K562 (cell line): ENCODE measurements around the gene METAP2. TPM values are rescaled to one million over a fixed set of nuclear protein-coding genes. Genes with fewer than 3 reads are reported as not detected.

Experiments used
- ATAC-seq: fragments of 200-7000 bp; cut with Tn5 transposase; 3 replicates; pipeline ENCODE4 v1.9.1; 2020; ENCODE audit warnings: moderate library complexity
- BruUV-seq: library from RNA; stranded (reverse); fragments of 400-500 nt; replicated peaks from 2 replicates; lab custom pipeline; 2021; lab: Mats Ljungman, UMichigan
- CTCF ChIA-PET: fragments of 300-600 bp; formaldehyde crosslinking; extraction: SDS; loops from one replicate; lab custom pipeline; 2021; ENCODE audit warnings: low intra/inter-chr PET ratio; lab: Yijun Ruan, JAX
- POLR2A ChIA-PET: fragments of 300-600, 350-650 bp; sonication (Branson Sonifier 250); formaldehyde crosslinking; extraction: SDS; loops from one replicate; lab custom pipeline; 2021; ENCODE audit warnings: antibody characterized with exemption, inconsistent platforms; lab: Yijun Ruan, JAX
- DNase-seq, 4 experiments: peaks; one replicate each; pipeline versions ENCODE4 v3.0.0 to v3.0.0-alpha.2; 2011 to 2018; ENCODE audit warnings: low spot score in 3 of 4, mixed read lengths in 3 of 4; ENCODE audit errors: extremely low read depth in 1 of 4
- FAIRE-seq: peaks from 2 replicates; lab custom pipeline; 2011; peaks lifted over from hg19 to GRCh38; lab: Jason Lieb, UNC
- H2AFZ ChIP-seq: 2 replicates; pipeline ENCODE4 v1.6.0; 2011; ENCODE audit warnings: low read depth, low read length, control low read depth, inconsistent platforms
- H3K27ac ChIP-seq: fragments of 200-600 bp; 3 replicates; pipeline ENCODE4 v1.8.0; 2011; ENCODE audit warnings: low read depth, mild to moderate bottlenecking, control low read depth, inconsistent platforms, low read length, moderate library complexity, mixed read lengths; ENCODE audit errors: extremely low read depth
- H3K27me3 ChIP-seq, 2 experiments: fragments of 300-600 bp in 1 of 2; 2 replicates in 1 of 2; 3 replicates in 1 of 2; pipeline versions ENCODE4 v1.6.0 to v1.8.0; 2011; ENCODE audit warnings: inconsistent platforms in 2 of 2, low read length in 2 of 2, mild to moderate bottlenecking in 1 of 2, mixed read lengths in 1 of 2, moderate library complexity in 1 of 2; ENCODE audit not compliant: control insufficient read depth in 2 of 2, insufficient read depth in 2 of 2
- H3K36me3 ChIP-seq: fragments of 300-600 bp; 3 replicates; pipeline ENCODE4 v1.8.0; 2011; ENCODE audit warnings: mild to moderate bottlenecking, low read length, inconsistent platforms; ENCODE audit not compliant: control insufficient read depth, insufficient read depth
- H3K4me1 ChIP-seq, 2 experiments: fragments of 200-600 bp in 1 of 2; replicated peaks in 1 of 2; 2 replicates in 1 of 2; 3 replicates in 1 of 2; pipeline versions ENCODE4 v1.5.1 to v1.8.0; 2011; ENCODE audit warnings: inconsistent platforms in 2 of 2, low read length in 2 of 2, mild to moderate bottlenecking in 1 of 2, mixed read lengths in 1 of 2, moderate library complexity in 1 of 2; ENCODE audit not compliant: control insufficient read depth in 2 of 2, insufficient read depth in 2 of 2
- H3K4me2 ChIP-seq: 2 replicates; pipeline ENCODE4 v1.6.1; 2011; ENCODE audit warnings: low read length, control low read depth, inconsistent platforms, mixed read lengths; ENCODE audit not compliant: insufficient read depth
- H3K4me3 ChIP-seq: fragments of 200-600 bp; sonication (generic), shearing (Covaris generic); 2 replicates; pipeline ENCODE4 v1.5.1; 2016; ENCODE audit warnings: control low read depth, inconsistent platforms
- H3K79me2 ChIP-seq: fragments of 200-600 bp; 3 replicates; pipeline ENCODE4 v1.8.0; 2011; ENCODE audit warnings: low read length, inconsistent platforms; ENCODE audit not compliant: control insufficient read depth, insufficient read depth
- H3K9ac ChIP-seq, 2 experiments: 2 replicates each; pipeline versions ENCODE4 v1.6.0 to v1.6.1; 2011; ENCODE audit warnings: low read depth in 2 of 2, low read length in 2 of 2, control low read depth in 1 of 2, inconsistent platforms in 1 of 2, mild to moderate bottlenecking in 1 of 2, mixed read lengths in 1 of 2; ENCODE audit not compliant: insufficient read depth in 1 of 2
- H3K9me1 ChIP-seq: one replicate; pipeline ENCODE4 v1.6.0; 2011; ENCODE audit warnings: inconsistent platforms, mild to moderate bottlenecking, low read length, moderate library complexity; ENCODE audit not compliant: control insufficient read depth, insufficient read depth
- H3K9me3 ChIP-seq: replicated peaks from 2 replicates; pipeline ENCODE4 v1.5.1; 2011; ENCODE audit warnings: low read depth, low read length, inconsistent platforms; ENCODE audit not compliant: control insufficient read depth, insufficient read depth
- H4K20me1 ChIP-seq: replicated peaks from 2 replicates; pipeline ENCODE4 v1.6.1; 2011; ENCODE audit warnings: low read length, inconsistent platforms, mixed read lengths; ENCODE audit not compliant: control insufficient read depth, insufficient read depth
- E4F1 ChIP-seq: fragments of 250-450 bp; sonication (Bioruptor Pico); IDR thresholded peaks from 2 replicates; pipeline ENCODE4 v1.5.0; 2021; ENCODE audit warnings: mild to moderate bottlenecking, borderline replicate concordance
- FOXA3 ChIP-seq, 2 experiments: fragments of 450-650 bp in 1 of 2; sonication (generic) in 1 of 2; formaldehyde crosslinking; IDR thresholded peaks in 1 of 2; conservative IDR thresholded peaks in 1 of 2; 2 replicates each; pipeline versions ENCODE4 v1.4.0 to v1.8.0; 2020 to 2022; ENCODE audit warnings: mild to moderate bottlenecking in 2 of 2, missing genetic modification reagents in 1 of 2
- GTF2E2 ChIP-seq: fragments of 200-800 bp; sonication (Bioruptor generic); IDR thresholded peaks from 2 replicates; pipeline ENCODE4 v1.6.1; 2016; ENCODE audit warnings: missing genetic modification characterization, missing compliant biosample characterization
- NEUROD1 ChIP-seq: fragments of 150-350 bp; IDR thresholded peaks from 2 replicates; pipeline ENCODE4 v1.6.1; 2014; ENCODE audit warnings: borderline replicate concordance, low read length, low read depth; ENCODE audit not compliant: partially characterized antibody
- PCBP2 ChIP-seq: fragments of 200-400 bp; formaldehyde crosslinking; IDR thresholded peaks from 2 replicates; pipeline ENCODE4 v1.6.1; 2018; ENCODE audit warnings: low read length, low read depth, mild to moderate bottlenecking, moderate library complexity; ENCODE audit not compliant: poor library complexity, severe bottlenecking
- SUPT5H ChIP-seq: fragments of 450-650 bp; IDR thresholded peaks from 2 replicates; pipeline ENCODE4 v1.6.1; 2016
- TEAD2 ChIP-seq: fragments of 450-650 bp; IDR thresholded peaks from 2 replicates; pipeline ENCODE4 v1.6.1; 2016; ENCODE audit warnings: missing genetic modification characterization, control low read depth, missing compliant biosample characterization
- XRCC5 ChIP-seq: fragments of 200-400 bp; formaldehyde crosslinking; IDR thresholded peaks from 2 replicates; pipeline ENCODE4 v1.6.1; 2017; ENCODE audit warnings: low read depth, mild to moderate bottlenecking, low read length
- ZBTB40 ChIP-seq, 2 experiments: fragments of 450-650 bp in 1 of 2; sonication (generic) in 1 of 2; formaldehyde crosslinking in 1 of 2; IDR thresholded peaks; 2 replicates each; pipeline versions ENCODE4 v1.7.1 to v1.9.0; 2016 to 2022; ENCODE audit warnings: inconsistent platforms in 1 of 2, mild to moderate bottlenecking in 1 of 2, missing genetic modification reagents in 1 of 2
- ZNF431 ChIP-seq: sonication (generic); formaldehyde crosslinking; IDR thresholded peaks from 2 replicates; pipeline ENCODE4 v1.8.0; 2022; ENCODE audit warnings: mild to moderate bottlenecking, missing genetic modification reagents
- ZNF561 ChIP-seq: fragments of 450-650 bp; formaldehyde crosslinking; conservative IDR thresholded peaks from 2 replicates; pipeline ENCODE4 v1.4.0; 2020; ENCODE audit warnings: mild to moderate bottlenecking, moderate library complexity
- WGBS: fragments of 100-300 bp; shearing (Covaris generic); methylation state at CpG from one replicate; pipeline ENCODE4 v1.1.6; 2016; ENCODE audit warnings: low coverage, mixed read lengths; ENCODE audit not compliant: insufficient coverage; ENCODE audit errors: missing lambda C conversion rate; 5-methylcytosine and 5-hydroxymethylcytosine counted together
- in situ Hi-C: fragments of 300-500 bp; cut with MboI; formaldehyde crosslinking; loops from 4 replicates; pipeline ENCODE4 v1.15.0; 2018; ENCODE audit warnings: inconsistent platforms, mixed read lengths
- intact Hi-C: fragments of 100-400 bp; cut with micrococcal nuclease; formaldehyde crosslinking; loops from 2 replicates; pipeline ENCODE4 v1.14.2; 2022
- polyA plus RNA-seq, 8 experiments: library from polyadenylated mRNA; depleted of rRNA in 4 of 8; stranded (reverse) in 5 of 8; unstranded in 3 of 8; fragments of >200 nt; fragmentation: Nextera tagmentation in 2 of 8; fragmentation: Illumina TruSeq in 1 of 8; extraction: Ambion mirVana in 2 of 8; extraction: Trizol in 1 of 8; gene quantifications; 2 replicates each; pipeline versions ENCODE4 v1.2.1 to v1.2.3, GENCODE V29; 2011 to 2014; ENCODE audit warnings: inconsistent platforms in 1 of 8, missing spikeins in 1 of 8
- total RNA-seq, 7 experiments: library from RNA; depleted of rRNA in 6 of 7; stranded (reverse); fragments of >200 nt in 6 of 7; fragmentation: Illumina TruSeq in 2 of 7; extraction: Trizol in 2 of 7; gene quantifications; 2 replicates each; pipeline versions ENCODE4 v1.2.1 to v1.2.3, GENCODE V29; 2011 to 2021; ENCODE audit warnings: low replicate concordance in 1 of 7

Gene METAP2
- total and polyA plus RNA-seq, 9 of the 15 experiments (the other 6 are each of a cell fraction or from before 2014, with no cell fraction given) = 75.5 to 205 (median 164) TPM

- no TSS peak for BruUV-seq
- H3K27me3 ChIP-seq = no peaks in the 10 kb centered on the region
- CTCF ChIA-PET = no interaction called here
- 98% methylated on average over 5 of the region's 5 CpGs for WGBS
- peaks cover 86% of the 10 kb centered on the region for H3K36me3 ChIP-seq
- H2AFZ ChIP-seq = no peak overlapping the region
- ATAC-seq = no peak
- no peak overlapping the region for H3K4me3 ChIP-seq
- H3K79me2 ChIP-seq = peaks cover 31% of the 10 kb centered on the region; the same call in 2 of the 3 replicates
- in situ Hi-C loops = no loop called here
- no peak overlapping the region for H3K27ac ChIP-seq
- no peak for FAIRE-seq
- intact Hi-C loops = no loop called here
- no peak overlapping the region for H3K4me2 ChIP-seq
- no peak overlapping the region for H3K9ac ChIP-seq
- no peaks in the 10 kb centered on the region for H3K9me1 ChIP-seq
- no peaks in the 10 kb centered on the region for H4K20me1 ChIP-seq
- no peaks in the 10 kb centered on the region; the same call in 1 of the 2 replicates for H3K9me3 ChIP-seq
- no peak for DNase-seq
- H3K4me1 ChIP-seq = no peaks in the 10 kb centered on the region
- POLR2A ChIA-PET = interaction anchor here (0.7 to 1.2 kb wide), 2 partner anchors 21 to 23 kb away, joined by 5 read pairs; no protein-coding TSS in a partner anchor
- no peak for TF ChIP-seq XRCC5
- no peak for TF ChIP-seq PCBP2
- TF ChIP-seq ZNF431 (CRISPR knock-in tag) = no peak
- no peak for TF ChIP-seq TEAD2
- TF ChIP-seq SUPT5H = no peak
- no peak for TF ChIP-seq E4F1 (CRISPR knock-in tag)
- TF ChIP-seq ZNF561 (CRISPR knock-in tag) = no peak
- no peak for TF ChIP-seq NEUROD1
- no peak for TF ChIP-seq ZBTB40 (IDR thresholded peaks at IDR 0.05)
- no peak for TF ChIP-seq ZBTB40 (CRISPR knock-in tag; IDR thresholded peaks at IDR 0.05)
- TF ChIP-seq FOXA3 (CRISPR knock-in tag; conservative IDR thresholded peaks at IDR 0.05 in 1 of 2, IDR thresholded peaks at IDR 0.05 in 1 of 2) = no peak
- TF ChIP-seq GTF2E2 (tag) = no peak
Measured at GRCh38 chr12:95498968-95499367, 25.0 kb downstream of the METAP2 start.
